Spleen (tissue), 7 donors: Measurements from ENCODE around the gene CPSF4L.

Source experiments
- POLR2A ChIP-seq, 3 donors: fragments of 450-650 bp; IDR thresholded peaks; one replicate each; pipeline ENCODE4 v1.5.1; 2017; ENCODE audit warnings: antibody characterized with exemption in 3 of 3, mild to moderate bottlenecking in 1 of 3
- POLR2AphosphoS5 ChIP-seq, 3 donors: sonication (generic); formaldehyde crosslinking; IDR thresholded peaks; one replicate each; pipeline ENCODE4 v1.5.1; 2017; ENCODE audit warnings: antibody characterized with exemption in 3 of 3
- TF ChIP-seq, protein P1 (sequence below), 11 experiments: fragments of 200-600 bp in 7 of 11; fragments of 450-650 bp in 4 of 11; sonication (generic) in 4 of 11; IDR thresholded peaks in 8 of 11; conservative IDR thresholded peaks in 3 of 11; 1 replicate in 7 of 11; 2 replicates in 4 of 11; pipeline versions ENCODE4 v1.4.0 to v1.8.0; 2016 to 2021; ENCODE audit warnings: antibody characterized with exemption in 11 of 11, inconsistent platforms in 4 of 11, mild to moderate bottlenecking in 1 of 11
- donor health status: DM: no; HTN: no; CAD: no; lungs with moderate emphysema.
- donor health status: DM: no; HTN: no; CAD: no.
- donor health status: DM: no; HTN: no; CAD: no.

DNA sequence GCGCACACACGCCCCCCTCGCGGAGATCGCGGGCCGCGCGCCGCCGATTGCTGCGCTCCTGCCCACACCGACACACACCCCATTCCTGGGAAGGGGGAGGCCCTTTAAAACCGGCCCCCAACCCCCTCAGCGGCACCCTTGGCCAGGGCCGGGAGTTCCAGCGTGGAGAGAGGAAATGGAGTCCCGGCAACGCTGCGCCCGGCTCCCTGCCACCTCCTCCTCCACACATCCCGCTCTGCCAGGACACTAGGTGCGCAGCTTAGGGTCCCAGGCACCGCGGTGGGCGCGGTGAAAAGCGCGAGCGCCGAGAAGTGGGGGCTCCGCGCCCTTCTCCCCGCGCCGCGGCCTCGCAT, 49.7 kb upstream of the CPSF4L start:
- TF ChIP-seq, protein P1, sequence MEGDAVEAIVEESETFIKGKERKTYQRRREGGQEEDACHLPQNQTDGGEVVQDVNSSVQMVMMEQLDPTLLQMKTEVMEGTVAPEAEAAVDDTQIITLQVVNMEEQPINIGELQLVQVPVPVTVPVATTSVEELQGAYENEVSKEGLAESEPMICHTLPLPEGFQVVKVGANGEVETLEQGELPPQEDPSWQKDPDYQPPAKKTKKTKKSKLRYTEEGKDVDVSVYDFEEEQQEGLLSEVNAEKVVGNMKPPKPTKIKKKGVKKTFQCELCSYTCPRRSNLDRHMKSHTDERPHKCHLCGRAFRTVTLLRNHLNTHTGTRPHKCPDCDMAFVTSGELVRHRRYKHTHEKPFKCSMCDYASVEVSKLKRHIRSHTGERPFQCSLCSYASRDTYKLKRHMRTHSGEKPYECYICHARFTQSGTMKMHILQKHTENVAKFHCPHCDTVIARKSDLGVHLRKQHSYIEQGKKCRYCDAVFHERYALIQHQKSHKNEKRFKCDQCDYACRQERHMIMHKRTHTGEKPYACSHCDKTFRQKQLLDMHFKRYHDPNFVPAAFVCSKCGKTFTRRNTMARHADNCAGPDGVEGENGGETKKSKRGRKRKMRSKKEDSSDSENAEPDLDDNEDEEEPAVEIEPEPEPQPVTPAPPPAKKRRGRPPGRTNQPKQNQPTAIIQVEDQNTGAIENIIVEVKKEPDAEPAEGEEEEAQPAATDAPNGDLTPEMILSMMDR (IDR thresholded peaks at IDR 0.05 in 8 of 11, conservative IDR thresholded peaks at IDR 0.05 in 3 of 11), result no peak
- TF ChIP-seq POLR2AphosphoS5 (IDR thresholded peaks at IDR 0.05) (no peak), POLR2A (IDR thresholded peaks at IDR 0.05) (no peak)
